Stimulated activated naive CD8-positive, alpha-beta T cell treated with anti-CD3 and anti-CD28 coated beads, Interleukin-15, Interleukin-2, amounts not matched to agents 100 U/mL and 50 U/mL, for 24 hours (primary cell): ENCODE results near the gene MRPL32.
"Not testable (repeated sequence)": the region's sequence is repeated elsewhere in the genome, so short reads cannot be mapped to it uniquely, and the experiment has no call there.

Source experiments
- ATAC-seq: fragments of 150-1000 bp; cut with Tn5 transposase; one replicate; pipeline ENCODE4 v1.10.0; 2021
- DNase-seq: peaks from one replicate; pipeline ENCODE4 v3.0.0; 2021

Gene MRPL32

DNA sequence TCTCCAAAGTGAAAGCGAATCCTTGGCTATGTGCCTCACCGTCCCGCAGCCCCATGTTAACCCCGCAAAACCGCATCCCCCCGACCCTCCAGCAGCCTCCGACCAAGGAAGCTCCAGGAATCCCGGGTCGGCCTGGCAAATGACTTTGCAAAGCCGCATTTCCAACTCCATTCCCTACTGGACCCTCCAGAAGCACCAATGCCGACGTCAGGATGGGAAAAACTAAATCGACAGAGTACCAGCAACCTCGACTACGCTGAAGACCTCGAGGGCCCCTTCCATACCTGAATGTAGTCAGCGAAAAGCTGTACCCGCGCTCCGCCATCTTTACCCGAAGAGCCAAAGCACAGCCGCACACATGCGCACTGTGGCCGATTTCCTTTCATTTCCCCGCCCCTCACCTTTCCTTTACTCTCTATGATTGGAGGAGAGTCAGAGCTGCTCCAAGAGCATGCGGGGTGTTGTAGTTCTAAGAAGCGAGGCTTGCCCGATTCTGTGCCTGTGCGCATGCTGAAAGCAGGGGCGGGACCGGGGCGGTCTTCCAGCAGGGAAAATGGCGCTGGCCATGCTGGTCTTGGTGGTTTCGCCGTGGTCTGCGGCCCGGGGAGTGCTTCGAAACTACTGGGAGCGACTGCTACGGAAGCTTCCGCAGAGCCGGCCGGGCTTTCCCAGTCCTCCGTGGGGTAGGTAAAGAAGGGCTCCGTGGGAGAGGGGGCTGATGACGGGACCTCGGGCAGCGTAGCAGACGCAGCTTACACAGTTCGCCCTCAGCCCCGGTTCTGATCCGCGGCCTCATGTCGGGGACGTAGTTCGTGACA is at the start of gene MRPL32, which contains the start of gene PSMA2:
Gene MRPL32, plus strand, starts transcription at position 543 of the 818 bp plus-strand sequence. Its CDS starts 11 bp downstream, at position 554.
Gene PSMA2, minus strand, starts transcription at position 341 of the 818 bp plus-strand sequence. Its CDS starts 16 bp downstream, at position 325.
- DNase-seq (peak; percentile 94), ATAC-seq (peak; percentile 100)

DNA sequence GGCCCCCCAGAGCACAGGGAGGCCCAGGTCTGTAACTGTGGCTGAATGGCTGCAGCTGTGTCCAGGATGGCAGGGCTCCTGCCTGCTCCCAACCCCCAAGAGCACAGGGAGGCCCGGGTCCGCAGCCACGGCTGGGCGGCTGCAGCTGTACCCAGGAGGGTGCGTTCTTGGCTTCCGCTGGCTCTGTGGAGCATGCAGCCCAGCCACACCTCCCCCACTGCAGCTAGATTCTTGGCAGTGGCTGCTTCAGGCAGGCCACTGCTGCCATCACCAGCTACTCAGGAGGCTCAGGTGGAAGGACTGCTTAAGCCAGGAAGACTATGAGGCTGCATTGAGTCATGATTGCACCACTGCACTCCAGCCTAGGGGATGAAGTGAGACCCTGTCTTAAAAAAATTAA is 48.2 kb upstream of the MRPL32 start:
- no peak for DNase-seq

DNA sequence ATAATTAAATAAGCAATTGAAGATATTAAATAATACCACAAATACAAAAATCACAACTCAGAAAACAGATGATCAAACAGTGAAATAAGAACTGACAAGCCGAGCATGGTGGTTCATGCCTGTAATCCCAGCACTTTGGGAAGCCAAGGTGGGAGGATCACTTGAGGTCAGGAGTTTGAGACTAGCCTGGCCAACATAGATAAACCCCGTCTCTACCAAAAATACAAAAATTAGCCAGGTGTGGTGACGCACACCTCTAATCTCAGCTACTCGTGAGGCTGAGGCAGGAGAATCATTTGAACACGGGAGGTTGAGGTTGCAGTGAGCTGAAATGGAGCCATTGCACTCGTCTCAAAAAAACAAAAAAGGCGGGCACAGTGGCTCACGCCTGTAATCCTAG is 47.0 kb upstream of the MRPL32 start:
- ATAC-seq, DNase-seq: not testable (repeated sequence)

More for the DNA sequence above, 48.2 kb upstream of the MRPL32 start:
- ATAC-seq = no peak

DNA sequence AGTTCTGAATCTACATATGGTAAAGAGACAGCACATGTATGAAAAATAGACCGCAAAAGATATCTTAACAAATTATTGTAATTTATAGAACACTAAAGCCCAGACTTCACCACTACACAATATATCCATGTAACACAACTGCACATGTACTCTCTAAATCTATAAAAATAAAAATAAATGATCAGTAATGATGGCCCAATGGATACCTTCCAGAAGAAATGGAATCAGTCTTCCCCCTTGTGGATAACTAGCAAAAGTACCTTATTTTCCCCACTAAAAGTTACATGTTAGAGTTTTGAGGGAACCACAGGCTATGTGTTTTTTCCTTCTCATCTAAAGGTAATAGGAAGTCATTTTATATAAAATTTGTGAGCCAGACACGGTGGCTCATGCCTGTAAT is 46.0 kb upstream of the MRPL32 start:
- DNase-seq (no peak), ATAC-seq (no peak)

DNA sequence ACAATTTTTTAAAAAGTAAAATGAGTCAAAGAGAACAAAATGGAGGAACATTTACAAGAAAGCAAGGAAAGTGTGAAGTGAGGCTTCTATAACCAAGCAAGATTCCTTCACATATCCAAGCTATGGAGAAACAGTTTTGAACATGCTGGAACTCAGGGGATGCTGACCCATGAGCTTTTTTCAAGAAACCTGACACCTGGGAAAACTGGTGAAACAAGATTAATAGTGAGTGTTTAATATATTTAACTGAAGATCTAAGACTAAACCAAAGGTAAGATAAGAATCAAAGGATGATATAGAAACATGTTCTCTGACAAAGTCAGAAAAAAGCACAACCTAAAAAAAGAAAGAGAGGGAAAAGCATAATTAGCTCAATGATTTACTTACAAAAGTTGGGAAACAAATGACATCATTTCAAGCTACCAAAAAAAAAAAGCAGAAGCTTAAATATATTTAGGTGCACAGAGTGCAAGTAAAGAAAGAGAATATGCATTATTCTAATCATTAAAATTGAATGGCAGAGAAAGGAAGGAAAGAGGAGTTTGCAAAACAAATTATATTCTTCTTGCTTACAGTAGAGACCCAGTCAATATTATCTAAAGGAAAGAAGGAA is 45.2 kb upstream of the MRPL32 start:
- no peak for ATAC-seq

DNA sequence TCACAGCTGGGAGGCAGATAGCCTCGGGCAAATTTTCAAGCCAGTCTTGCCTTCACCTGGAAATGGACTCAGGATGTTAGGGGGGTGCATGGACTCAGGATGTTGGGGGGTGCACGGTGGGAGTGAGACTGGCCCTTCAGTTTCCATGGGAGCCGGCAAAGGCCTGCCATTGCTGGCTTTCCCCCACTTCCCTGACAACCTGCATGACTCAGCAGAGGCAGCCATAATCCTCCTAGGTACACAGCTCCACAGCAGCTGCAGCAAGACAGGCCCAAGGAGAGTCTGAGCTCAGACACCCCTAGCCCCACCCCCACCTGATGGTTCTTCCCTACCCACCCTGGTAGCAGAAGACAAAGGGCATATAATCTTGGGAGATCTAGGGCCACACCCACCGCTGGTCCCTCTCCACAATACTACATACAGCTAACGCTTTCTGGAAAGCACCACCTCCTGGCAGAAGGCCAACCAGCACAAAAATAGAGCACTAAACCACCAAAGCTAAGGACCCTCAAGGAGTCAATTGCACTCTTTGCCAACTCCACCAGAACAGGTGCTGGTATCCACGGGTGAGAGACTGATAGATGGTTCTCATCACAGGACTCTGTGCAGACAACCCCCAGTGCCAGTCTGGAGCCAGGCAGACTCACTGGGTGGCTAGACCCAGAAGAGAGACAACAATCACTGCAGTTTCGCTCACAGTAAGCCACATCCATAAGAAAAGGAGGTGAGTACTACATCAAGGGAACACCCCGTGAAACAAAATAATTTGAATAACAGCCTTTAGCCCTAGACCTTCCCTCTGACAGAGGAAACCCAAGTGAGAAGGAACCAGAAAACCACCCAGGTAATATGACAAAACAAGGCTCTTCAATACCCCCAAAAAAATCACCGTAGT is 38.6 kb upstream of the MRPL32 start:
- ATAC-seq (no peak), DNase-seq (no peak)

More for the DNA sequence above, 45.2 kb upstream of the MRPL32 start:
- no peak for DNase-seq

DNA sequence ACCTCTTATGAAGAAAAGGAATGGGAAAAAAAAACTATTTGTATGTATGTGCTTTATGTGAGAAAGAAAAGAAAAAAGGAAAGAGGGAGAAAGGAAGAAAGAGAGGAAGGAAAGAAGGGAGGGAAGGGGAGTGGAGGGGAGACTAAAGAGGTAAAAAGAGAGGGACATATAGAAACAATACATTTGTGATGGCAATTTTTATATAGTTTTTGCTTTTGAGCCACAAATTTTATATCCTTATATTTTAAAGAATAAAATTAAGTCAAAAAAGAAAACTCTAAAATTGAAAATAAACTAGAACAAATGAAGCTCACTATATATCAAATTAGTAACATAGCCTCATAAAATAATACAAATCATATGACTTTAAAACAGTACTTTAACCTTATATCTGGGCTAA is 31.3 kb upstream of the MRPL32 start:
- no peak for DNase-seq
- ATAC-seq = no peak

DNA sequence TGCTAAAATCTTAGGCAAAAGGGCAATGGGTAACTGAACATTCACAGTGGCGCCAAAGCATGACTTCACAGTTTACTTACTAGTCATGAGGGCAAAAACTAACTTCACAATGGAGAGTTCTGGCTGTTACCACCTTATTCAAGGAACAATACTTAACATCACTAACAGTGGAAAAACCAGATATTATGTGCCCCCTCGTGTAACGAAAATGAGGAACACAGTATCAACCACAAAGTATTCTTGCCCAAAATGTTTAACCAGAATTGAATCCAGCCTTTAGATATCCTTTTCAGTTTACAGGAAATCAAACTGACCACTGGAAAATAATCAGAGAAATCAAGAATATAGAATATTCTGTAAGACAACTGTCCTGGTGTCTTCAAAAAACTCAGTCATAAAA is 29.8 kb upstream of the MRPL32 start:
- ATAC-seq (no peak), DNase-seq (no peak)

DNA sequence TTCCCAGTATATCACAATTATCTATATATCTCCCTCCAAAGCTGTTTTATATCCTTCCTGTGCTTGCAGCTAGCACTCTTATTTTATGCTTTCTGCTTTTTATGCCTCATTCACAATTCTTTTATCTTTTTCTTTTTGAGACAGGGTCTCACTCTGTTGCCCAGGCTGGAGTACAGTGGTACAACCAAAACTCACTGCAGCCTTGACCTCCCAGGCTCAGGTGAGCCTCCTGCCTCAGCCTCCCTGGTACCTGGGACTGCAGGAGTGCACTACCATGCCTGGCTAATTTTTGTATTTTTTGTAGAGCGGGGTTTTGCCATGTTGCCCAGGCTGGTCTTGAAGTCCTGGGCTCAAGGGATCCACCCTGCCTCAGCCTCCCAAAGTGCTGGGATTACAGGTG is 26.0 kb upstream of the MRPL32 start:
- DNase-seq (no peak), ATAC-seq (no peak)

DNA sequence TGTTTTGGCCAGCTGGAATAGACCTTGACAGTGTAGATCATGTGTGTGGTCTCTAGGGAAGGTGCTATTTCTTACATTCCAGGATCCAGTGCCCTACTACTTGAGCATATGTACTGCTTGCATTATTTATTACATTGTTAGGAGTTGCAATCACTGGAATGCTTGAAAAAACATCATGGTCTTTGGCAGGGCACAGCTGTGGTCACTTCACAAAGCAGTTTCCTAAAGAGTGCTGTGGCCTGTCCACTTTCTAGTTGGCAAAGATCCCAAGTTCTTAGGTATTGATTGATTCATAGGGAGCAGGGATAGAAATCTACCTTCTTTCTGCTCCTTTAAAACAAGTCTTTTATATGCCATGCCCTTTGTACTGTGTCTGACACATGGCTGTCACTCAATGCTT is 24.9 kb upstream of the MRPL32 start:
- ATAC-seq (no peak), DNase-seq (no peak)

DNA sequence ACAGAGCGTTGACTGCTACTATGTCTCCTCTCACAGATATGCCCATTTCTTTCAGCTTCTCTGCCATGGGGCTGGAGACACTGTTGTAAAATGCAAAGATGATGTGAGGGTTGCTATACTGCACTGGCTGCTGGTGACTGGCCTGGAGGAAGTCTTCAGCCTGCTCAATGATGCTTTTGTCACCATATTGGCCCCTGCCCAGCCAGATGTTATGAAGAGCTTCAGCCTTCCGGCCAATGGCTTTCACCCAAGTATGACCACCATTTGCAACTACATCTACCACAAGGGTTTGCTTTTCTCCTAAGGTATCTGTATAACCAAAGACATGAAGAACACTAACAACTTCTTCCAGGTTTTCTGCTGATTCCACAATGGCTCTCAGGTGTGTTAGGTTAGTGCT is 21.9 kb upstream of the MRPL32 start:
- DNase-seq = no peak
- ATAC-seq = no peak

DNA sequence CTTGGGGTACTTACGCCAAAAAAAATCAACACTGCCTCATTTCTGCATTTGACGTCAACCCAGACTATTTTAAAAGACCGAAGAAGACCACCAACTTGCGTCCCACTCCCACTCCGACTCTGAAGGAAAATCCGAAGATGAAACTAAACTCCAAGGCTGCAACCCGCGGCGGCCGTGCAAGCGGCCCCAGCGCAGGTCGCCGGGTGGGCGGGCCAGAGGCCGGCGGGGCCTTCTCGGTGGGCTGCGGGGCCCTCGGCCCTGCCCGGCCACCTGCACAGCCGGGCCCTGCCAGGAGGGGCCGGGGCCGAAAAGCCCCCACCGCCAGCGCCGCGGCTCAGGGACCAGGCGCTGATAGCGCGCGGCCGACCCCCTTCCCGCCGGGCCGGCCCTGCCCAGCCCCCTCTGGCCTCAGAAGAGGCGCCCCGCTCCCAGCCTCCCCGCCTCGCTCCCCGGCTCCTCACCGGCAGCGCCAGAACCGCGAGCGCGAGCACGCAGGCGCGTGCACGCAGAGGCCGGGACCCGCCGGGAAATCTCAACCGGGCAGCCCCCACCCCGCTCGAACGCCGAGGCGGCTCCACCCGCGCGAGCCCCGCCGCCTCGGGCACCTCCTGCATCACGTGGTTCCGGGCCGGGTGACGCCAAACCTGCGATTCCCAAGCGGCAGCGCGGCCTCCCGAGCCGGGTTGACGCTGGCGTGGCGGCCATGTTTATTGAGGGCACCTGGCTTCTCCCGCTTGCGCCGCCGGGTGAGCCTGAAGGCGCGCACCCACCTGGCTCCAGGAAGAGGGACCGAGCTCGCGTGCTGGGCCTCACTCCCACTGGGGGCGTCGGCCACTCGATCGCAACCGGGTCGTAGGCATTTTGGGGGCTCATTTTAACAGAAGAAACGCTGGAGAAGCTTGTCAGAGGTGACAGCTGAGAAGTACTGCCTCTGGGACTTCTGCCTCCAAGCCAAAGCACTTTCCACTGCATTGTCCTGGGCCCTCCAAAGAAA is 20.4 kb upstream of the MRPL32 start, which contains the start of gene C7orf25:
Gene C7orf25, minus strand, starts transcription at position 617 of the 994 bp plus-strand sequence. CDS start 1,170 bp downstream, outside the sequence.
- DNase-seq (peak; percentile 95), ATAC-seq (peak; percentile 93)

DNA sequence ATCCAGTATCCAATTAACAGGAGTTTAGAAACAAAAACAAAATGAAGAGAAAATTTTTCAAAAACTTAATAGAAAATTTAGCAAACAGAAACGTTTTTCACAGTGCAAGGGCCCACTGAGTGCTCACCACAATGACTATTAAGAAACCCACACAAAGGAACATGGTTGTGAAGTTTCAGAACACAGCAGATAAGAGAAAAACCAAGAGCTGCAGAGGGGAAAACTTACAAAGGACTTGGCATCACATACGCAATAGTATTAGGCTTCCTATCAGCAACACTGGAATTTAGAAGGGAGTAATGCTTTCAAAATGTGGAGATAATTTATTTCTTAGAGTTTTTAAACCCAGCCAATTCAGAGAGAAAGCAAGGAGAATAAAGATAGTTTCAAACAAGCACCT is 18.6 kb upstream of the MRPL32 start:
- peak; percentile 45 for ATAC-seq
- DNase-seq = no peak

DNA sequence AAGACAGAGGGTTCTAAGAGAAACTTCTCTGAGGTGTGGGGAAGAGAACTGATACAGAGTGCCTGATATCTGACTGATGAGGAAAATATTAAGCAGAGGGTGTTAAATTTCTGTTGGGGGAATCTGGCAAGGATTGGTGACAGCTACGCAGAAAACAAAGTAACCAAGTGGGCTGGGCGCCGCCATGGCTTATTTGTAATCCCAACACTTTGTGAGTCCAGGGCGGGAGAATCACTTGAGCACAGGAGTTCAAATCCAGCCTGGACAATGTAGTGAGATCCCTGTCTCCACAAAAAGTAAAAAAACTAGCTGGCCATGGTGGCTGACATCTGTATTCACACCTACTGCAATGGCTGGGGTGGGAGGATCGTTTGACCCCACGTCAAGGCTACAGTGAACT is 18.2 kb upstream of the MRPL32 start:
- DNase-seq (no peak), ATAC-seq (no peak)

DNA sequence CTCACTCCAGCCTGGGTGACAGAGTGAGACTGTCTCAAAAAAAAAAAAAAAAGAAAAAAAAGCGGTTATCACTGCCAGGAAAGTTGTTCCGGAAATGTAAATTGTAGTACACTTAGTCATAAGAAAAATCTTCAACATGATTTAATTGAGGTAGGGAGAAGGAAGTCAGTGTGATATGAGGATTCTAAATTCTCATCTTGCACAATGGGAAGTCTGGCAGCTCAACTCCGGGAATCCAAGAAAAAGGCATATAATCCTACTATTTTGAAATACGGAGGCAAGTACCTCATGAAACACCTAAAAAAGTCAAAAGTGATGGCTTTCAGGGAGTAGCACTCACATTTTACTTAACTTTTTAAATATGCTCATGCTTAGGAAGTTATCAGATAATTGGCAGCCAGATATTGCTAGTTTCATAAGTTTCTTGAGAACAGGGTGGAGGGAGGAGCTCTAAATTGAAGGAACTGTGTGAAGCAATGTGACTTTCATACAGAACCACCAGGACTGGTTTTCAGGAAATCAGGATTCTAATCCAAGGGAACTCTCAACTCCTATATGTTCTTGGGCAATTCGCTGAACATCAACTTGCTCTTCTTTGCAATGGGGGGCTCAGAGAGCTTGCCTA is 17.6 kb upstream of the MRPL32 start:
- ATAC-seq (no peak), DNase-seq (no peak)

DNA sequence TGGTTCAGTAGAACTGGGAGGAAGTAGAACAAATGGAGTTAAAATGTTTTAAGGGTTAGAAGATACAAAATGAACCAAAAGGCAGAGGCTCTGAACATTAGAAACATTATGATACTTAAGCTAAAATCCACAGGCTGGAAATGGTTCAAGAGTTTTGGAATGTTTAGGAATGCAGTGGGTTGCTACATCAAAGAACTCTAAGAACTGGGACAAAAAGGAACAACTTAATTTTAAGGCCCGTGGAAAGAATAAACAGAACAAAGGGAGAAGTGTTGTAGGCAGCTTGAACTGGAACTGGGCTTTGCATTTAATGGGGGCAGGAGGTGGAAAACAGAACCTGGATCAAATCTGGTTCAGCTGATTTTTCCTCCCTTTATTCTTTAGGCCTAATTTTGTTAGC is 16.8 kb upstream of the MRPL32 start:
- ATAC-seq (no peak), DNase-seq (no peak)

DNA sequence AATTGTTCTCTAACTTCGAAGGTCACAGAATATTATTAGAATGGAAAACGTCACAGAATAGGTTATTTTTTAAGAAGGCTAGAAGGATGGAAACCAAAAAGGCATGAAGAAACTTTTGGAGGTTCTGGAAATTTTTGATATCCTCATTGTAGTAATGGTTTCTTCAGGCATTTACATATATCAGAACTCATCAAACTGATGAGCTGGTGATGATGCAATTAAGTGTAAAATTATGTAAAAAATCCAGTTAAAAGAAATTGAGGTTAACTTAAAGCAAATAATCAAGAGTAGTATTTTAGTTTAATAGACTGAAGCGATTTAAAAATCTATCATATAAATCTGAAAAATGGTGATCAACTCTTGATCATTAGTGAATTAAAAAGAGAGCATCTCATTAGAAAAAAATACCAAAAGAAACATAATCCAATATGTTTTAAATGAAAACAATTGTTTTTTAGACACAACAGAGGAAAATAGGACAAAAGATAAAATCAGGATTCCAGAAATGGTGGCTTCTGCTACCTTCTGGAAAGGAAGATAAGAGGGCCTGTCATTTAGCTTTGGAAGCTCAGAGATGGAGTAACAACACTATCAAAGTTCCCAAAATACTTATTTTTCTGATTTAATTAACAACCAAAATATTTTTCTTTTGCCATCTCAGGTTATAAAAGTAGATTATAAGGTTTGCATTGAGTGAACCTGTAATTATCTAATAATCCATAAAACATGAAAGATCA is 10.0 kb upstream of the MRPL32 start:
- no peak for DNase-seq
- ATAC-seq = no peak

DNA sequence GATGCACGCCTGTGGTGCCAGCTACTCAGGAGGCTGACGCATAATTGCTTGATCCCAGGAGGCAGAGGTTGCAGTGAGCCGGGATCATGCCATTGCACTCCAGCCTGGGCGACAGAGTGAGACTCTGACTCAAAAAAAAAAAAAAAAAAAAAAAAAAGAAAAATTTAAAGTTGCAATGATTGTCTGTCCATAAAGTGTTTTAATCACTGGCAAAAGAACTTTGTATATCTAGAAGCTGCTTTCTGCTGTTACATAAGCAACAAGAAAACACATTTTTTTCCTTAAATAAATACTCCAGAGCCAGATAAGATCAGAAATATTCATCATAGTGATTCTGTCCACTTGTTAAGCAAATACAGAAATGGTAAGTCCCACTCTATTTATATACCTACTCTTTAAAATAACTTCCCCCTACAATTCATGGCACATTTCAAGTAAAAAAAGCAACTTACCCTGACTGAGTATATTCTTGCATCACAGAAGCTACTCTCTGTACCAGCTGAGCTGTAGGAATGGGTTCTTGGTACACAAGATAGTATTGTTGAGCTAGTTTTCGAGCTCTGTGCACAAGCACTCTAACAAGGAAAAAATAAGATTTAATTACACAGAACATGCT is 7.8 kb upstream of the MRPL32 start:
- ATAC-seq (no peak), DNase-seq (no peak)

DNA sequence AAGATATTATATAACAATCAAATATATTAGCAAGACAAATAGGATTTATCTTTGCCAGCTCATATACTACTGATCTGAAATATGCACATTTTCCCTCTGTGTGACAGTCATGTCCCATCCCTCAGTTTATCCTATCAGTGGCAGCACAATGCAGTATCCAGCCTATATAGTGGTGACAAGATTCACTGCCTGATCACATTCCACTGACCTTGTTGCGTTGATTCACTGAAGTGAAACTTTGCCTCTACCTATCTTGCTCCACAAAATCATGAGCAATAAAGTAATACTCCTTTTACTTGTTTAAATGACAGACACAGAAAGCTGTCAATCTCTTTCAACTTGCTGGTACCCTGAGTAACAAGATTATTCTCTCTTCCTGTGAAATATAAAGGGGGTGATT is 6.5 kb upstream of the MRPL32 start:
- DNase-seq (no peak), ATAC-seq (peak; percentile 32)

DNA sequence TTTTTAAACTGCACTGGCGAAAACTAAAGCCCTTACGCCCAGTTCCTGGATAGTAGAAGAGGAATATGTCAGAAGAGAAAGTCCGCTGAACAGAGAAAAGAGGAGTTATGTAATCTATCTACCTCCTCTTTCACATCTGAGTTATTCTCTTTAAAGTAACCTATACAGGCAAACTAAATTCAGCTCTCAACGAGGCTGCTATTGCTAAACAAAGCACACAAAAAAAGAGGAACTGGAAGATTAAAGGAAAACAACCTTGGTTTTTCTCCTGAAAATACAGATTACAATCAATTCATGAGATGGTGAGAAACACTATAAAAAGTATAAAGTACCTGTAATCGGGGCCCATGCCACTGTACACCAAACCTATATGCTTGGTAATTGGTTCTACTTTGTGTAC is 6.0 kb upstream of the MRPL32 start:
- no peak for DNase-seq
- ATAC-seq = no peak
